Uterus (tissue), 4 donors: ENCODE measurements around the gene CDCA5. TPM values are rescaled to one million over a fixed set of nuclear protein-coding genes. Genes with fewer than 3 reads are reported as not detected.

Experiments used
- DNase-seq, 2 donors: peaks; one replicate each; pipeline ENCODE4 v3.0.0-alpha.2; 2019 to 2020
- H3K27ac ChIP-seq, 2 donors: fragments of 200-600 bp; sonication (generic); 1 replicate in 1 of 2; 2 replicates in 1 of 2; pipeline ENCODE4 v1.5.1; 2016 to 2018
- H3K27me3 ChIP-seq, 2 donors: fragments of 200-600 bp; sonication (generic); one replicate each; pipeline ENCODE4 v1.5.1; 2018 to 2019; ENCODE audit warnings: control low read depth in 1 of 2
- H3K36me3 ChIP-seq, 2 donors: fragments of 200-600 bp; sonication (generic); one replicate each; pipeline ENCODE4 v1.5.1; 2019; ENCODE audit warnings: control low read depth in 1 of 2
- H3K4me1 ChIP-seq, 2 donors: fragments of 200-600 bp; sonication (generic); one replicate each; pipeline ENCODE4 v1.5.1; 2018 to 2019; ENCODE audit warnings: control low read depth in 1 of 2
- H3K4me3 ChIP-seq, 2 donors: fragments of 200-600 bp; sonication (generic); 1 replicate in 1 of 2; 2 replicates in 1 of 2; pipeline ENCODE4 v1.5.1; 2018 to 2019; ENCODE audit warnings: mild to moderate bottlenecking in 1 of 2
- H3K9me3 ChIP-seq, 2 donors: fragments of 200-600 bp; sonication (generic); one replicate each; pipeline ENCODE4 v1.5.1; 2019; ENCODE audit warnings: control low read depth in 1 of 2
- CTCF ChIP-seq, 4 experiments: fragments of 200-600 bp in 2 of 4; fragments of 450-650 bp in 2 of 4; sonication (generic) in 2 of 4; IDR thresholded peaks; one replicate each; pipeline ENCODE4 v1.5.1; 2016 to 2019; ENCODE audit warnings: antibody characterized with exemption in 4 of 4, mild to moderate bottlenecking in 2 of 4, moderate library complexity in 1 of 4
- POLR2A ChIP-seq, 2 donors: fragments of 450-650 bp; IDR thresholded peaks; one replicate each; pipeline ENCODE4 v1.6.1; 2016; ENCODE audit warnings: antibody characterized with exemption in 2 of 2, mild to moderate bottlenecking in 1 of 2, moderate library complexity in 1 of 2
- intact Hi-C: fragments of 100-400 bp; cut with DNase I; formaldehyde crosslinking; loops from one replicate; pipeline ENCODE4 v1.15.1; 2023; ENCODE audit warnings: low total_unique reads
- microRNA-seq: library from miRNA; unstranded; fragments of <30 nt; microRNA quantifications from one replicate; pipeline ENCODE4, GENCODE V29; 2016; ENCODE audit warnings: borderline microRNAs expressed, borderline replicate concordance
- small RNA-seq: library from RNA; depleted of rRNA; stranded (forward); fragments of <200 nt; gene quantifications from one replicate; pipeline ENCODE3, GENCODE V24; 2016
- total RNA-seq, 4 donors: library from RNA; depleted of rRNA in 3 of 4; stranded (reverse); fragments of >200 nt in 3 of 4; gene quantifications; one replicate each; pipeline versions ENCODE4 v1.1.0 to v1.2.4, GENCODE V29; 2014 to 2023
- donor health status: DM: yes; HTN: yes; CAD: no.

CDCA5 gene
- total RNA-seq, 4 donors from 2014 or later, result 0.30 to 7.1 (median 0.77) TPM; not detected in 1

GRCh38 chr11:65034423-65034822 is 49.4 kb downstream of the CDCA5 start:
- no peak for DNase-seq
- no peaks in the 10 kb centered on the region for H3K4me1 ChIP-seq
- no peaks in the 10 kb centered on the region for H3K9me3 ChIP-seq
- no peaks in the 10 kb centered on the region for H3K36me3 ChIP-seq
- no peak overlapping the region for H3K4me3 ChIP-seq
- H3K27ac ChIP-seq, result no peak overlapping the region
- TF ChIP-seq POLR2A (IDR thresholded peaks at IDR 0.05), result no peak
- TF ChIP-seq CTCF (IDR thresholded peaks at IDR 0.05), result no peak
- intact Hi-C loops, result no loop called here
- H3K27me3 ChIP-seq, result no peaks in the 10 kb centered on the region

DNA sequence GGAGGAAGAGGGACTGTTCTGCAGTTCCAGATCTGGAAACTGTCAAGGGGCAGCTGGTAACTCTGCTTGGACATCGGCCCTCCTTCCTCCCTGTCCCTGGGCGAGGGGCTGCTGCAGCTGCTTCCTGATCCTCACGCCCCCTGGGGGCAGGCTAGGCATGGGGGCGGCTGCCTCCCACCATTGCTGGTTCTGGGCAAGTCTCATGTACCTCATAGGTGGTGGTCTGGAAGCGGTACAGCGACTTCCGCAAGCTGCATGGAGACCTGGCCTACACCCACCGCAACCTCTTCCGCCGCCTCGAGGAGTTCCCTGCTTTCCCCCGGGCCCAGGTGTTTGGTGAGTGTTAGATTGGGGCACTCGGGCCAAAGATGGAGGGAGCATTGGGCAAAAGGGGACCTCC is 51.6 kb downstream of the CDCA5 start:
- TF ChIP-seq CTCF (IDR thresholded peaks at IDR 0.05), result no peak
- TF ChIP-seq POLR2A (IDR thresholded peaks at IDR 0.05), result no peak
- Histone ChIP-seq H3K4me3 (no peak overlapping the region), H3K9me3 (no peaks in the 10 kb centered on the region), H3K27ac (no peak overlapping the region), H3K4me1 (no peaks in the 10 kb centered on the region), H3K27me3 (no peaks in the 10 kb centered on the region), H3K36me3 (no peaks in the 10 kb centered on the region)
- no peak for DNase-seq
- intact Hi-C loops, result no loop called here

Small RNAs within 50 kb of the gene (microRNA-seq; reads per million reads assigned to microRNA genes)
- gene MIR6751, result not detected

Small RNAs within 50 kb of the gene (small RNA-seq; reads per million reads assigned to genes)
- gene SNX15, result not detected

Other genes starting within 250 kb of the CDCA5 start
- gene CDC42BPG, start 239.4 kb downstream of the CDCA5 start, total RNA-seq, result 1 to 10 TPM in 1 of 4 donors, under 1 TPM in 3; under 0.01 to 2.7 (median 0.30) TPM
- gene EHD1, start 205.4 kb downstream of the CDCA5 start, total RNA-seq, result 10 to 100 TPM in 3 of 4 donors, 1 to 10 TPM in 1; 3.5 to 78.7 (median 36.9) TPM
- gene ATG2A, start 166.8 kb downstream of the CDCA5 start, total RNA-seq, result 10 to 100 TPM in 3 of 4 donors, 1 to 10 TPM in 1; 6.8 to 39.6 (median 18.4) TPM
- 10 to 100 TPM in 2 of 4 donors, 1 to 10 TPM in 2; 6.7 to 23.4 (median 13.0) TPM for gene PPP2R5B, start 159.4 kb downstream of the CDCA5 start, total RNA-seq
- gene GPHA2, start 148.1 kb downstream of the CDCA5 start, total RNA-seq, result not detected
- under 1 TPM in 1 of 4 donors, not detected in 3; under 0.01 TPM for gene MAJIN, start 111.9 kb downstream of the CDCA5 start, total RNA-seq
- gene BATF2, start 87.1 kb downstream of the CDCA5 start, total RNA-seq, result 1 to 10 TPM in 1 of 4 donors, under 1 TPM in 1, not detected in 2; 0.90 to 3.7 TPM
- gene ARL2, start 69.9 kb downstream of the CDCA5 start, total RNA-seq, result 100 to 1,000 TPM in 2 of 4 donors, 10 to 100 TPM in 2; 63.5 to 120 (median 93.8) TPM
- gene SNX15, start 56.6 kb downstream of the CDCA5 start, total RNA-seq, result 10 to 100 TPM; 13.1 to 27.6 (median 20.6) TPM
- gene SAC3D1, start 42.8 kb downstream of the CDCA5 start, total RNA-seq, result 10 to 100 TPM in 1 of 4 donors, 1 to 10 TPM in 3; 1.5 to 22.3 (median 7.9) TPM
- gene NAALADL1, start 25.5 kb downstream of the CDCA5 start, total RNA-seq, result 10 to 100 TPM in 2 of 4 donors, under 1 TPM in 2; 0.59 to 37.1 (median 17.6) TPM
- 10 to 100 TPM in 3 of 4 donors, 1 to 10 TPM in 1; 9.0 to 37.5 (median 24.5) TPM for gene ZFPL1, start 182 bp upstream of the CDCA5 start, total RNA-seq
- gene VPS51, start 12.2 kb upstream of the CDCA5 start, total RNA-seq, result 100 to 1,000 TPM in 3 of 4 donors, 10 to 100 TPM in 1; 96.1 to 447 (median 140) TPM
- gene TM7SF2, start 27.8 kb upstream of the CDCA5 start, total RNA-seq, result 10 to 100 TPM in 1 of 4 donors, 1 to 10 TPM in 2, under 1 TPM in 1; 0.77 to 16.7 (median 5.5) TPM
- gene ZNHIT2, start 33.7 kb upstream of the CDCA5 start, total RNA-seq, result 1 to 10 TPM in 3 of 4 donors, not detected in 1; 4.6 to 9.6 (median 5.7) TPM
- 1,000 to 10,000 TPM in 3 of 4 donors, 100 to 1,000 TPM in 1; 161 to 5,220 (median 1,903) TPM for gene FAU, start 38.1 kb upstream of the CDCA5 start, total RNA-seq
- gene MRPL49, start 38.3 kb upstream of the CDCA5 start, total RNA-seq, result 10 to 100 TPM; 27.6 to 69.2 (median 57.8) TPM
- 10 to 100 TPM; 34.7 to 88.8 (median 60.5) TPM for gene SYVN1, start 50.5 kb upstream of the CDCA5 start, total RNA-seq
- not detected for gene SPDYC, start 86.2 kb upstream of the CDCA5 start, total RNA-seq
- gene CAPN1, start 97.9 kb upstream of the CDCA5 start, total RNA-seq, result 100 to 1,000 TPM; 122 to 174 (median 157) TPM
- gene POLA2, start 177.9 kb upstream of the CDCA5 start, total RNA-seq, result 10 to 100 TPM in 2 of 4 donors, 1 to 10 TPM in 2; 3.3 to 13.5 (median 7.6) TPM
- 10 to 100 TPM in 3 of 4 donors, 1 to 10 TPM in 1; 9.7 to 65.3 (median 33.2) TPM for gene CDC42EP2, start 230.8 kb upstream of the CDCA5 start, total RNA-seq
- 100 to 1,000 TPM in 1 of 4 donors, 10 to 100 TPM in 3; 16.1 to 108 (median 56.8) TPM for gene DPF2, start 249.8 kb upstream of the CDCA5 start, total RNA-seq